GM21737 (cell line): Measurements from ENCODE around the gene TECR.
"Not testable (repeated sequence)": the region's sequence is repeated elsewhere in the genome, so short reads cannot be mapped to it uniquely, and the experiment has no call there.

ENCODE experiments used
- ATAC-seq: cut with Tn5 transposase; IDR thresholded peaks from one replicate; pipeline ENCODE4 v1.9.1; 2021; ENCODE audit warnings: mild to moderate bottlenecking, moderate library complexity; ENCODE audit not compliant: unreplicated experiment

TECR gene

GRCh38 chr19:14580623-14581237 lies 51.3 kb downstream of the TECR start:
- ATAC-seq = no peak

DNA sequence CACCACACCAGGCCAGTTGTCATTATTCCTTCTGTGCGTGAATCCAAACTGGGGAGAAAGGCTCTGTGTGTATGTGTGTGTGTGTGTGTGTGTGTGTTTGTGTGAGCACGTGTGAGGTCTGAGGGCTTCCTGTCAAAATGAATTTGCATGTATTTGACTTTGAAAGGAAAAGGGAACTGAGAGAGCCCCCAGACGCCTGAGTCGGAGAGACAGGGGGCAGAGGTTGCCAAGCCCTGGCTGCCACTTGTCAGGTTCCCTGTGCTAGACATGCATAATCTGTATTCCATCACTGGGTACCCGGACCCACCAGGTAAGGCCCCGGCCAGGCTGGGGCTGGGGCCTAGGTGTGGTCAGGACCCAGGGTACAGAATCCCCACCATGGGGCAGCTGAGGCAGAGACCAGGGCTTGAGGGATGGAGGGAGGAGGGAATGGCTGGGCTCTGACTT lies 53.5 kb downstream of the TECR start, which contains the start of gene CLEC17A:
Gene CLEC17A, plus strand, starts transcription at position 191 of the 447 bp plus-strand sequence. Its CDS starts 77 bp downstream, at position 268.
- ATAC-seq = no peak

GRCh38 chr19:14584372-14584771 lies 55.0 kb downstream of the TECR start:
- ATAC-seq = not testable (repeated sequence)

- peak; percentile 65 for ATAC-seq
Measured at GRCh38 chr19:14585187-14585586, 55.8 kb downstream of the TECR start.

GRCh38 chr19:14589433-14589832 lies 60.0 kb downstream of the TECR start:
- not testable (repeated sequence) for ATAC-seq

- no peak for ATAC-seq
Measured at GRCh38 chr19:14595558-14595957, 66.2 kb downstream of the TECR start.

GRCh38 chr19:14599548-14600147 lies 70.3 kb downstream of the TECR start:
- no peak for ATAC-seq

GRCh38 chr19:14603990-14604387 lies 74.6 kb downstream of the TECR start:
- ATAC-seq = peak; percentile 79

- no peak for ATAC-seq
Measured at GRCh38 chr19:14606627-14607026, 77.2 kb downstream of the TECR start.

- no peak for ATAC-seq
Measured at GRCh38 chr19:14611051-14611450, 81.7 kb downstream of the TECR start.

DNA sequence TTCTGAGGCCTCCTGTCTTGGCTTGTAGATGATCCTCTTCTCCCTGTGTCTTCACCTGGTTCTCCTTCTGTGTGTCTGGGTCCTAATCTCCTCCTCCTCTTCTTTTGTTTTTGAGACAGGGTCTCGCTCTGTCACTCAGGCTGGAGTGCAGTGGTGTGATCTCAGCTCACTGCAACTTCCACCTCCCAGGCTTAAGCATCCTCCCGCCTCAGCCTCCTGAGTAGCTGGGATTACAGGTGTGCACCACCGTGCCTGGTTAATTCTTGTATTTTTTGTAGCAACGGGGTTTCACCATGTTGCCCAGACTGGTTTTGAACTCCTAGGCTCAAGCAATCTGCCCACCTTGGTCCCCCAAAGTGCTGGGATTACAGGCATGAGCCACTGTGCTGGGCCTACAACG lies 82.8 kb downstream of the TECR start:
- ATAC-seq = not testable (repeated sequence)

- ATAC-seq = no peak
Measured at GRCh38 chr19:14612657-14613056, 83.3 kb downstream of the TECR start.

DNA sequence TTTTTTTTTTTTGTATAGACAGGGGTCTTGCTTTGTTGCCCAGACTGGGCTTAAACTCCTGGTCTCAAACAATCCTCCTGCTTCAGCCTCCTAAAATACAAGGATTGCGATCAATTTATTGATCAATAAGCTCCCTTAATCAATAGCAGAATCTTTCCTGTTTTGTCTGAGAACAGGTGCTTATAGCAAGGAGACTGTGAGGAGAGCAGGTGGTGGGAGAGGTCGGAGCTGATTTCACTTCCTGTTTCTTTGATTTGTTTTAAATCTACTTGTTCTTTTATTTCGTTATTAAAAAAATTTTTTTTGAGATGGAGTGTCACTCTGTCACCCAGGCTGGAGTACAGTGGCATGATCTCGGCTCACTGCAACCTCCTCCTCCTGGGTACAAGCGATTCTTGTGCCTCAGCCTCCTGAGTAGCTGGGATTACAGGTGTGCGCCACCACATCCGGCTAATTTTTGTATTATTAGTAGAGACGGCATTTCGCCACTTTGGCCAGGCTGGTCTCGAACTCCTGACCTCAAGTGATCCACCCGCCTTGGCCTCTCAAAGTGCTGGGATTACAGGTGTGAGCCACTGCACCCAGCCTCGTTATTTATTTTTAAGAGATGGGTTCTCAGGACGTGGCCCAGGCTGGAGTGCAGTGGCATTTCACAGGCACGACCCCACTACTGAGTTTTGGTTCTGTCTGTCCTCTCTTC lies 84.2 kb downstream of the TECR start:
- ATAC-seq = not testable (repeated sequence)

- ATAC-seq = no peak
Measured at GRCh38 chr19:14614099-14614412, 84.7 kb downstream of the TECR start.
